Measurements from ENCODE around the gene GNS.

Gene GNS

GRCh38 chr12:64688715-64689114 is 70.5 kb downstream of the GNS start:
- no peak for DNase-seq (ENCODE audit: low read depth)
- TF ChIP-seq CTCF (IDR thresholded peaks at IDR 0.05; ENCODE audit: control insufficient read depth, insufficient read depth, low read depth, low read length, missing control alignments), result no peak
- H3K4me3 ChIP-seq (ENCODE audit: control insufficient read depth, low read depth, low read length), result no peak overlapping the region

- no peak for TF ChIP-seq CTCF (IDR thresholded peaks at IDR 0.05; ENCODE audit: control insufficient read depth, insufficient read depth, low read depth, low read length, missing control alignments)
- H3K4me3 ChIP-seq (ENCODE audit: control insufficient read depth, low read depth, low read length), result no peak overlapping the region
- no peak for DNase-seq (ENCODE audit: low read depth)
Observed at GRCh38 chr12:64688219-64688618, 71.0 kb downstream of the GNS start.

GRCh38 chr12:64687816-64688215 is 71.4 kb downstream of the GNS start:
- no peak for DNase-seq (ENCODE audit: low read depth)
- no peak for TF ChIP-seq CTCF (IDR thresholded peaks at IDR 0.05; ENCODE audit: control insufficient read depth, insufficient read depth, low read depth, low read length, missing control alignments)
- H3K4me3 ChIP-seq (ENCODE audit: control insufficient read depth, low read depth, low read length), result no peak overlapping the region

- no peak for DNase-seq (ENCODE audit: low read depth)
- H3K4me3 ChIP-seq (ENCODE audit: control insufficient read depth, low read depth, low read length), result no peak overlapping the region
- TF ChIP-seq CTCF (IDR thresholded peaks at IDR 0.05; ENCODE audit: control insufficient read depth, insufficient read depth, low read depth, low read length, missing control alignments), result no peak
Observed at GRCh38 chr12:64685605-64686004, 73.6 kb downstream of the GNS start.

GRCh38 chr12:64685050-64685449 is 74.2 kb downstream of the GNS start:
- TF ChIP-seq CTCF (IDR thresholded peaks at IDR 0.05; ENCODE audit: control insufficient read depth, insufficient read depth, low read depth, low read length, missing control alignments), result no peak
- H3K4me3 ChIP-seq (ENCODE audit: control insufficient read depth, low read depth, low read length), result no peak overlapping the region
- DNase-seq (ENCODE audit: low read depth), result no peak

GRCh38 chr12:64683816-64684543 is 75.2 kb downstream of the GNS start:
- H3K4me3 ChIP-seq (ENCODE audit: control insufficient read depth, low read depth, low read length), result no peak overlapping the region
- no peak for DNase-seq (ENCODE audit: low read depth)
- no peak for TF ChIP-seq CTCF (IDR thresholded peaks at IDR 0.05; ENCODE audit: control insufficient read depth, insufficient read depth, low read depth, low read length, missing control alignments)

Data from AG09309 (cell line).